Kidney capillary endothelial cell (primary cell): ENCODE results near the gene KLRB1.
"Not testable (repeated sequence)": the region's sequence is repeated elsewhere in the genome, so short reads cannot be mapped to it uniquely, and the experiment has no call there.

Source experiments
- DNase-seq: peaks from one replicate; pipeline ENCODE4 v3.0.0-alpha.2; 2018; ENCODE audit warnings: low spot score

Gene KLRB1

DNA sequence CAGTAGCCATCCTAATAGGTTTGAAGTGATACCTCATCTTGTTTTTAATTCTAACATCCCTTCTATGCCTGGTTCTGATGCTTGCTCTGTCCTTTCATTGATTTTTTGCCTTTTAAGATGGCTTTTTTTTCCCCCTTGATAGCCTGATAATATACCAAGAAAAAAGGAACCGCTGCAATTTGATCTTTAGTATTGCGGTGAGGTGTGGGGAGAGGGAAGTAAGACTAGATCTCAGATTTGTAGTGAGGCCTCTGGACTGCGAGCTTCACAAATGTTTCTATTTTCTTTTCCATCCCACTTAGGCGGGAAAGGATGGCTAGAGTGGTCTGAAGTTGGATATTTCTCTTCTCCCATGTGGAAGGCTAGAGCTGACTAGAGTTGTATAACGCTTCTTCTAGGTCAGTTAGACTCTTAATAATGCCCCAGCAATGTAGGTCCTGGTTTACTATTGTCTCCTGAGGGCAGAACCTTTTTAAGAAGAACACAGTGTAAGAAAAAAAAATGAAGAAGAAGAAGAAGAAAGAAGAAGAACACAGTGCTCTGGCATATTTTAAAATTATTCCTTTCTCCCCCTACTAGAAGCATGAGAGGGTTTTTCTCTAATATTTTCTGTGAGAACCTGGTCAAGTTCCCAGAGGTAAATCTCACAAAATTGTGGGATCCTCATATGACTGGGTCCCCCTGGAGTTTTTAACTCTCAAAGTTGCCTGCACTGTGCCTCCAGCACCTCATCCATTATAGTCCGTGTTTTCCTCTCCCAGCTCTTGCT is 11.9 kb upstream of the KLRB1 start:
- DNase-seq, result no peak

DNA sequence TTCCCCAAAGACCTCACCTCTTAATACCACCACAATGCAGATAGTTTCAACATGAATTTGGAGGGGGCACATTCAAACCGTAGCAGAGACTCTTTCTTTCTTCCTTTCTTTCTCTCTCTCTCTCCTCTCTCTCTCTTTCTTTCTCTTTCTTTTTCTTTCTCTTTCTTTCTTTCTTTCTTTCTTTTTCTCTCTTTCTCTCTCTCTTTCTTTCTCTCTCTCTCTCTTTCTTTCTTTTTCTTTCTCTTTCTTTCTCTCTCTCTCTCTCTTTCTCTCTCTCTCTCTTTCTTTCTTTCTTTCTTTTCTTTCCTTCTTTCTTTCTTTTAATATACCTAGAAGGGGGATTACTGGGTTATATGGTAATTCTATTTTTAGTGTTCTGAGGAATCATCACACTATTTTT is 11.2 kb upstream of the KLRB1 start:
- DNase-seq, result not testable (repeated sequence)

DNA sequence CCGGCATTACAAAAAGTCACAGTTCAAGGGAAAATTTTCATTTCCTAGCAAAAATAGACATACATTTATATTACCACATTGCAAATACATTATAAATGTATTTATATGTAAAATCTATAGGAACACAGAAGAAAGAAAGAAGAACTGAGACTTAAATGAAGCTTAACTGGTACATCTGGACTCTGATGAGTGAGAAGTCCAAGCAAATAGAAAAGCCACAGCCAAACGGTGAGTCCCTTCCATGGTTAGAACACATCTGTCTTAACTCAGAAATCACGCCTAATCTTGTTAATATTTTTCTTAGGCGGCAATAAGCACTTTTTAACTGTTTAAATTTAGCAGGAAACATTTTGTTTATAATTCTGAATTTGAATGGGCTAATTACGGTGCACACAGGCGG is 9.4 kb upstream of the KLRB1 start:
- DNase-seq, result no peak

DNA sequence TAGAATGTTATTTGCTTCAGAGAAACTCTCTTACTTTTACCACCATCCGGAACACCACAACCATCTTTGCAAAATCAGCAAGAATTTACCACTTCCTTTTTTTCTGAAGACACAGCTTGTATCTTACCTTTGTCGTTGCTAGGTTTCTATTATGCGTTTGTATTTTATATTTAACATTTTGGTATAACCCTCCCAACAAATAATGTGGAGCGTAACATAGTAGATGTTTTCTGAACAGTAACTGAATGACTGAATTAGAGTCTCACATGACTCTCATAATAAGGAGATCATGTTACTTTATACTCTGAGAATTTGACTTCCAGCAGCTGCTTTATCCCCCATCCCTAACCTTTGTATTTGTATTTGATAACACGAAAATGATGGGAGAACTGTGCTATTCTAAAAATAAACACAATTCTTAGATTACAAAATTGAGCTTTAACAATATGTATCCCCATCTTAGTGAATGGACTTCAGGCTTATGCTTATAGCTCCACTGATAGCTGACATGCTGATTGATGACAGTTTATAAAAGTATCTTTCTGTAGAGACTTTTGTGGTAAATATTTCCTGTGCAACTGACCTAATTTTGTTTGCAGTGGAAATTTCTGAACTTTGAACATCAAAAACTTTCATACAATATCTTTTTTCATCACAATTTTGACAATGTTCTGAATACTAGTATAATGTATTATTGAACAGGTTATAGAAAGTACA is 7.9 kb upstream of the KLRB1 start:
- no peak for DNase-seq

DNA sequence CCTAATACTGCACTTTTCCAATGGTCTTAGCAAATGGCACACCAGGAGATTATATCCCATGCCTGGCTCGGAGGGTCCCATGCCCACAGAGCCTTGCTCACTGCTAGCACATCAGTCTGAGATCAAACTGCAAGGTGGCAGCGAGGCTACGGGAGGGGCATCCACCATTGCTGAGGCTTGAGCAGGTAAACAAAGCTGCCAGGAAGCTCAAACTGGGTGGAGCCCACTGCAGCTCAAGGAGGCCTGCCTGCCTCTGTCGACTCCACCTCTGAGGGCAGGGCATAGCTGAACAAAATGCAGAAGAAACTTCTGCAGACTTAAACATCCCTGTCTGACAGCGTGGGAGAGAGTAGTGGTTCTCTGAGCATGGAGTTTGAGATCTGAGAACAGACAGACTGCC is 2.9 kb upstream of the KLRB1 start:
- DNase-seq, result not testable (repeated sequence)

DNA sequence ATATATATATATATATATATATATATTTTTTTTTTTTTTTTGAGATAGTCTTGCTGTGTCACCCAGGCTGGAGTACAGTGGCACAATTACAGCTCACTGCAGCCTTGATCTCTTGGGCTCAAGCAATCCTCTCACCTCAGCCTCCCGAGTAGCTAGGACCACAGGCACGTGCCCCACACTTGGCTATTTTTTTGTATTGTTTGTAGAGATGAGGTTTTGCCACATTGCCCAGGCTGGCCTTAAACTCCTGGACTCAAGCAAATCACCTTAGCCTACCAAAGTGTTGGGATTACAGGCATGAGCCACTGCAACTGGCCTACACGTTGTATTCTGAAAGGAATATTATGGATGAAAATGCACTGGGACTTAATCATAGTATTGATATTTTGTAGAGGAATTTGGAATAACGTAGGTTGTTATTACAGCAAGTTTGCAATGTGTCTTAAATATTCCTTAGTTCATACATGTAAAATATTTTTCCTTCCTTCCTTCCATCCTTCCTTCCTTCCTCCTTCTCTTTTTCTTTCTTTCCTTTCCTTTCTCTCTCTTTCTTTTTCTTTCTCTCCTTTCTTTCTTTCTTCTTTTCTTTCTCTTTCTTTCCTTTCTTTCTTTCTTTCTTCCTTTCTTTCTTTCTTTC is 862 bp downstream of the KLRB1 start:
- DNase-seq, result no peak

DNA sequence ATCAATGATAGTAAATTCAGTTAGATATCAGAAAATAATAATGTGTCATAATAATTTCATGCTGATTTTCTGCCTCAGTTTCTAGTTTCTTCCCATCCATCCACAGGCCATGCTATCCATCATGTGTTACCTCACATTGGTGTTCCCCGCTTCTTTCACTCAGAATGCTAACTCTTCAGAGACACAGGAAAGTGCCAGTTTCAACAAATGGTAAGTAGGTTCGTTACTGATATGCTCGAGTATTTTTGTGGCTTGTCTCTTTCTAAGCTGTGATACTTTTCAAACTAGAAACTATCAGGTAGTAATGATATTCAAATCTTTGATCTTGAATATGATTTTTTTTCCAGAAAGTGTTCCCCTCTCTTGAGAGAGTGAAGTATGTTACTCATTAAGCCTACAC is 1.5 kb downstream of the KLRB1 start:
- no peak for DNase-seq

DNA sequence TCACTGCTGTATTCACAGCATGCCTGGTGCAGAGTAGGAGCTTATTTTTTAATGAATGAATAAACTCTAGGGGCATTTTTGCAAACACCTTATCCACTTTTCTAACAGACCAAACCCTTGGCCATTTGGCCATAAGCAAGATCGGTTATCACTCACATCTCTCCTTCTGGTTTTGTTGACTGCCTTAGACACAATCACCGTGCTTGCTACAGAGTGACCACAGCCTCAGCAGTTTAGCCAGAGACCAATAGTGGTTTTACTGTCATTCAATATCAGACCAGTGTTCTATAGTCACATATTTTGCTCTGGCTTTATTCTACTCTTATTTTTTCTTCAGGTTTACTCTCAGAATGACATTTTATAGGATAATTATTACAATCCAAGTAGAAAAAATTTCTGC is 2.2 kb downstream of the KLRB1 start:
- DNase-seq, result no peak

DNA sequence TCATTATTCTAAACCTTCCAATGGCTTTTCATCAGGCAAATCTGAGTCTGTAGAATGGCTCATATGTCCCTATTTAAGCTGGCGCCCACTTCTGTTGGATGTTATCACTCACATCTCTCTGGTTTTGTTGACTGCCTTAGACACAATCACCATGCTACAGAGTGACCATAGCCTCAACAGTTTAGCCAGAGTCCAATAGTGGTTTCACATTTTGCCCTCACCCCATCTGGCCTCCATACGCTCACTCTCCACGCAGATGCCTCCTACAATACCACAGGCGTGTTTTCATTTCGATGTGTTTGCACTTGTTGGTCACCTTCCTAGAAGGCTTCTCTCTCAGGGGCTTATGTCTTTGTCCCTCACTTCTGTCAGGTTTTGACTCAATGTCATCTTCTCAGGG is 3.4 kb downstream of the KLRB1 start:
- DNase-seq, result no peak

DNA sequence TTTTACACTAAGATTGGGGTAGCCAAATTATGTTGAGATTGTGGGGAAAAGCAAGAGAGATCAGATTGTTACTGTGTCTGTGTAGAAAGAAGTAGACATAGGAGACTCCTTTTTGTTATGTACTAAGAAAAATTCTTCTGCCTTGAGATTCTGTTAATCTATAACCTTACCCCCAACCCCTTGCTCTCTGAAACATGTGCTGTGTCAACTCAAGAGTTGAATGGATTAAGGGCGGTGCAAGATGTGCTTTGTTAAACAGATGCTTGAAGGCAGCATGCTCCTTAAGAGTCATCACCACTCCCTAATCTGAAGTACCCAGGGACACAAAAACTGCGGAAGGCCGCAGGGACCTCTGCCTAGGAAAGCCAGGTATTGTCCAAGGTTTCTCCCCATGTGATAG is 7.3 kb downstream of the KLRB1 start:
- not testable (repeated sequence) for DNase-seq

DNA sequence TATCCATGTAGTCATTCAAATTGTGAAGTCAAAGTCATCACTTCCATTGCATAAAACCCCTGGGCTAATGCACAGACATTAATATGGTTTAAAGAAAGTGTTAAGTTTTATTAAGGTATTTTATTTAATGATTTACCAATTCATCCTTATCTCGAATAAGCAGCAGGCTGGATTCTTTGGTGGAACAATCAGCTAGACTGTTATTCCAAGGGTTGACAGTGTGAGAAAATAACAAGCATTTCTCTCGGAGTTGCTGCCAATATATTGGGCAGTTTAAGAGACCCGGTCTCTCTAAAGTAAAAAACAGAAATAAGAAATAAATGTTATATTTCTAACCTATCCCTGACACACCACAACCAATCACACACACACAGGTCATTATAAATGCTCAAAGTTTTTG is 9.4 kb downstream of the KLRB1 start:
- no peak for DNase-seq

DNA sequence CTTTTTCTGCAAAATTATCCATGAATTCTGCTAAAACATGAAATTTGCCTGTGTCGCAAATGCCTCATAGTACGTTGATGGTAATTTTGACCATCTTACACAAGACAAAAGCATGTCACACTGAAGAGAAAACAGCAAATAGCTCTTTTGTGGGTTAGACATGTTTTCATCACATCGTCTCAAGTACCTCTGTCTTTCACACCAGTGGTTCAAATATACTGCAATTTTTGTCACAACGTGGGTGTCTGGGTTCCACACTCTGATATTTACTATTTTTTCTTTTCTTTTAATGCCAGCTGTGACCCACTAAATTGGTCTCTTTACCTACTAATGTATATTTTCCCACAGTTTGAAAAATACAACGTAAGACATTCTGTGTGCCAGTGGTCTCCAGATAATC is 10.4 kb downstream of the KLRB1 start:
- no peak for DNase-seq

DNA sequence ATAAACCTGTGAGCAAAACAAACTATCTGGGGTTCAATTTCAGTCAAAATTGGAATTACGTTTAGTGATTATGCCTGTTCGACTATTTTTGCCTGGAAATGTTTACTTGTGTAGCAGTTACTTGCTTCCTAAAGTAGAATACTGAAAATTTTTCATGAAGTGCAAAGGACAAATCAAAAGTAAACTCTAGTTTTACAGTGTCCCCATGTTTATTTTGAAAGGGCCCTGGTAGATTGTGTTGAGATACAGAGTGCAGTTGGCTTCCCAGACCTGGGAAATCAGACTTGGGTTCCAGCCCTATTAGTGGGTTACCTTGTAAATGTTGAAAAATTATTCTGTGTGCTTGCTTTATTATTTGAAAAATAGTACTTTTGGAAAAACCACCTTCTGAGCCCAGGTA is 17.3 kb downstream of the KLRB1 start:
- no peak for DNase-seq

DNA sequence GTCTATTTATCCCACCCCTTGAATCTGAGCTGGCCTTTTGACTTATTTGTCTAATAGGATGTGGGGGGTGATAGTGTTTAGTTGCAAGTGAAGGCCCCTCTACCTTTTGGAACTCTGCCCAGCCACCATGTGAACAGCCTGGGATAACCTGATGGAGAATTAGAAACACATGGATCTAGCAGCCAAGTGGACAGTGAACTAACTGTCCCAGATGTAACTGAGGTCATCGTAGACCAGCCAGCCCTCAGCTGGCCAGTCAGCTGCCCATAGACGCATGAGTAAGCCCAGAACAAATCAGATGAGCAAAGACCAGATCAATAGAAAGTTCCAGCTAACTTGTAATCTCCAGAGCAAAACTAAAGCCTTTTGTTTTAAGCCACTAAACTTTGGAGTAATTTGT is 19.0 kb downstream of the KLRB1 start:
- DNase-seq, result no peak

DNA sequence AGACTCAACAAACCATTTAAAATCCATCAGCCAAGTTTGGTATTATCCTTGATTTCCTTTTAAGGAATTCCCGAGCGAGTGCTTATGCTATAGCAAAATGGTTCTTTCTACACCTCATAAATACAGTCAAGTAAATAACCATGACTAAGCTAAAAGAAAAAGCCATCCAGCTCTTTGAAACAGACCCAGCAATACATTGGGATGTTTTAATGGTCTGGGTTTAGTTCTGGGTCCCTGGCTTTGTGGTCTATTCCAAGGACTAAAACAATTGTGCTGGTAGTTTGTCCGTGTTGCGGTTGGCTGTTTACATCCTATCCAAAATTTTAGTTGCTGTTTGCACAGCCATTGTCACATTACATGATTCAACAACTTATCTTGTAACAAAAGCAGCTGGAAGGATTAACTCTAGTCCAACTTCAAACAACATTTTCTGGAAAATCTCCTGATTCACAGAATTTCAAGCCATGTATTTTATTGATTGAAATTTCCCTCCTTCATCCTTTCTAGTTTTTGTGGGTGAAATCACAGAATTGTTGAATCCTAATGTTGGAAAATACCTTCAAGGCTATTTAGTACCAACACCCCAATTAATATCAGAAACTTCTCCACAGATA is 19.6 kb downstream of the KLRB1 start:
- DNase-seq, result no peak

DNA sequence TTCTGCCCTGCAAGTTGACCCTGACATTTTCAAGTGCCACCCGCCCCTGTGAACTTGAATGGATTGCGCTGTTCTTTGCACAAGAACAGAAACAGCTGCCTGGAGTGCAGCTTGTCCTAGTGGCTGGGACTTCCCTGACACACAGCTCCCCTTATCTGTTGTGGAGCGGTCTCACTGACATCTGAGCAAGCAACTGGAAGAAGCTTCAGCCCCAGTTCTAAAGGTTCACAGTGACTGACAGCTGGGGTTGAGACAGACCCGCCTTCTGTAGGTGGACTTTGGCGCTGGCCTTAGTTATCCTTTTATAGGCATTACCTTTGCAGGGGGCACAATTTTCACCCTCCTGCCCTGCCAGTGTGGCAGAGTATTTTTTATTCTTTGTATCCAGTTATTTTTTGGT is 30.0 kb downstream of the KLRB1 start:
- not testable (repeated sequence) for DNase-seq

DNA sequence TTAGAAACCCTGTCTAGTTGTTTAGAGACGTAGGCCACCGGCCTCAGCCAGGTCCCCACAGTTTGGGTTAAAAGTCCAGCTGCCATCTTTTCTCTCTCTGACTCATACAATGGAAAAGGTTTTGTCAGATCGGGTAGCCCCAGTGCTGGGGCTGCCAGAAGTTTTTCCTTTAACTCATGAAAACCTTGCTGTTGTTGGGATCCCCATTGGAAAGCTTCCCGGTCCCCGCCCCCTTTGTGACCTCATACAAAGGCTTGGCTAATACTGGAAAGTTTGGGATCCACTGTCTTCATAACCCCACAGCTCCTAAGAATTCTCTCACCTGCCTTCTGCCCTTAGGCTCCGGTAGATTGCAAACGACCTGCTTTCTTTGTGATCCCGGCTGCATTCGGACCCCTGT is 40.6 kb downstream of the KLRB1 start:
- DNase-seq, result not testable (repeated sequence)

DNA sequence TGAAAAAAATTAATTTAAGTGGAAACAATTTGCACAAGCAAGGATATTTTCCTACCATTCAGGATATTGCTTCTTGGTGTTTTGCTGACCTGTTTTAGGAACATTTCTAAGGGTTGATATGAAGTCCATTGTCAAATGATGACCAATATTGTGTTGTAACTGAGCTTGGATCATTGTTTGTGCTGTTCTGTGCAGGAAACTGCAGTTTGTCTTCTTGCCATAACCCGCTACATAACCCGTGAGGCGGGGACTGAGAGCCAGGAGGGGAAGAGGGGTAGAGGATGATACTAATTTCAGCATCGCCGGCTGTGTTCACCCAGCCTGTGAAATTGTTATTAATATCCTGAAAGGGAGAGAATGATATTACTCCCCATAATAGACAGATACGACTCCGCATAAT is 41.6 kb downstream of the KLRB1 start:
- DNase-seq, result not testable (repeated sequence)

DNA sequence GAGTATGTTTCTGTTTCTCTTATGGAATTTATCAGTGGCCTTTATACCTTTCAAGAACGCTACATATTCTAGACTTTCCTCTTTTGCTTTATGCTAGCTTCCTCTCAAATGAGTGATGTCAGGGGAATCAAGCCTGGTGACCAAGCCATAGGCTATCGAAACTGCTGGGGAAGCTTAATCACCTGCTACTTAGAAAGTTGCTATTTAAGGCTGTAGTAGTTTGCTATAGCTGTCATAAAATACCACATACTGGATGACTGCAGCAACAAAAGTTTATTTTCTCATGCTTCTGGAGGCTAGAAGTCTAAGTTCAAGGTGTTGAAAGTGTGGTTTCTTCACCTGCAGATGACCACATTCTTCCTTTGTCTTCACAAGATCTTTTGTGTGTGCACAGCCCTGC is 43.3 kb downstream of the KLRB1 start:
- DNase-seq, result not testable (repeated sequence)

DNA sequence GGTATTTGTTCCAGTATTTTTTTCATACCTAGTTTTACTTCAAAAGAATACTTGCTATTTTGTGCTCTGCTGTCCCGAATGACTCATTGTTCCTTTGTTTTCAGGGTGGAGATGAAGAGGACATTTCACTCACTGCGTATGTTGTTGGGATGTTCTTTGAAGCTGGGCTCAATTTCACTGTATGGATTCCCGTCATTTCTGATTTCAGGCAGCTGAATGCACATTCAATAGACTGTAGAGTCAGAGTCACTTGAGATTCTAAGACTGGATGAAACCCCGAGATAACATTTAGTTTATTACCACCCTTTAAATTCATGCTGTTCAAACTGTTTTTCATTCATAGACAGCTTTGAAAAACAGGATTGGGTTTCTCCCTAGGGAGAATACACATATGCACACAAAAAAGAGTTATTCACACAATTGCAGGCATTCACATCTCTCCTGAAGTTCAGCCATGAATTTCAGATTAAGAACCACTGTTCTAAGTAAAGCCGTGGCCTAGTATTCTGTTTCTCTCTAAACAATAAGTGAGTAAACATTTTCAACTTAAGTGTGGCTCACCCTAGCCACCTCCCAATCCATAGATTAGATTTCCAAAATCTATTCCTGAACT is 44.8 kb downstream of the KLRB1 start:
- DNase-seq, result not testable (repeated sequence)

DNA sequence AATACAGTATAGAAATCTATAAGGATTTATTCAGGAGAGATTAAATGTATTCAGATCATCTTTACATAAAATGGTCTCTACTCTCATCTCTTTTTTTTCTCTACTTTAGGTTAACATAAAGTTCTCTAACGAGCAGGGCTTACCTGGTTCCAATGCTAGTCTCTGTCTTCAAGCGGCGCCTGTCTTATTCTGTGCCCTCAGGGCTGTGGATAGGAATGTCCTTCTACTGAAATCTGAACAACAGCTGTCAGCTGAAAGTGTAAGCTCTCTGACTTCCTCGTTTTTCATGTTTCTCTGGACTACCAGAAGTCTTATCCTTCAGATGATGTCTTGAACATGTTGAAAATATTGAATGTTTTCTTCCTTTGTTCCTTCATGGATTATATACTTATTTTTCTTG is 62.2 kb downstream of the KLRB1 start:
- not testable (repeated sequence) for DNase-seq
